Measurements from ENCODE around the gene GPR39.
"Not testable (repeated sequence)": the region's sequence is repeated elsewhere in the genome, so short reads cannot be mapped to it uniquely, and the experiment has no call there.

Gene GPR39

GRCh38 chr2:132416723-132417395 is at the start of gene GPR39:
Gene GPR39 (plus strand): TSS chr2:132416805.
- no peak for DNase-seq

GRCh38 chr2:132368191-132368590 is 48.4 kb upstream of the GPR39 start:
- no peak for DNase-seq

GRCh38 chr2:132372276-132372675 is 44.3 kb upstream of the GPR39 start:
- DNase-seq: no peak

GRCh38 chr2:132373391-132374135 is 43.0 kb upstream of the GPR39 start:
- DNase-seq: no peak

- DNase-seq: no peak
These were observed 42.5 kb upstream of the GPR39 start for GRCh38 chr2:132374151-132374550.

- DNase-seq: no peak
These were observed 42.1 kb upstream of the GPR39 start for GRCh38 chr2:132374551-132374950.

GRCh38 chr2:132374961-132375360 is 41.6 kb upstream of the GPR39 start:
- no peak for DNase-seq

GRCh38 chr2:132381376-132381775 is 35.2 kb upstream of the GPR39 start:
- DNase-seq: no peak

GRCh38 chr2:132383956-132384355 is 32.6 kb upstream of the GPR39 start:
- DNase-seq: no peak

- DNase-seq: no peak
These were observed 32.0 kb upstream of the GPR39 start for GRCh38 chr2:132384491-132385151.

GRCh38 chr2:132387126-132387525 is 29.5 kb upstream of the GPR39 start:
- no peak for DNase-seq

- no peak for DNase-seq
These were observed 26.5 kb upstream of the GPR39 start for GRCh38 chr2:132390076-132390475.

GRCh38 chr2:132391378-132391777 is 25.2 kb upstream of the GPR39 start:
- DNase-seq: no peak

GRCh38 chr2:132392221-132392620 is 24.4 kb upstream of the GPR39 start:
- no peak for DNase-seq

GRCh38 chr2:132392879-132393278 is 23.7 kb upstream of the GPR39 start:
- DNase-seq: no peak

GRCh38 chr2:132397042-132397441 is 19.6 kb upstream of the GPR39 start:
- DNase-seq: not testable (repeated sequence)

GRCh38 chr2:132400169-132400900 is 16.3 kb upstream of the GPR39 start:
- no peak for DNase-seq

GRCh38 chr2:132400901-132401240 is 15.7 kb upstream of the GPR39 start:
- DNase-seq: no peak

- no peak for DNase-seq
These were observed 15.3 kb upstream of the GPR39 start for GRCh38 chr2:132401326-132401725.

- DNase-seq: no peak
These were observed 13.5 kb upstream of the GPR39 start for GRCh38 chr2:132403146-132403545.

- DNase-seq: no peak
These were observed 12.5 kb upstream of the GPR39 start for GRCh38 chr2:132404056-132404455.

GRCh38 chr2:132407784-132408183 is 8.8 kb upstream of the GPR39 start:
- no peak for DNase-seq

GRCh38 chr2:132412021-132412420 is 4.6 kb upstream of the GPR39 start:
- no peak for DNase-seq

- DNase-seq: no peak
These were observed 2.5 kb upstream of the GPR39 start for GRCh38 chr2:132414081-132414480.

All from NCI-H446 treated with DMSO at 0.1 percent for 48 hours (cell line).